GM21737 (cell line): ENCODE results near the gene AGAP5.
"Not testable (repeated sequence)": the region's sequence is repeated elsewhere in the genome, so short reads cannot be mapped to it uniquely, and the experiment has no call there.

ENCODE experiments used
- ATAC-seq: cut with Tn5 transposase; IDR thresholded peaks from one replicate; pipeline ENCODE4 v1.9.1; 2021; ENCODE audit warnings: mild to moderate bottlenecking, moderate library complexity; ENCODE audit not compliant: unreplicated experiment

The AGAP5 gene

GRCh38 chr10:73715179-73716156 is 17.6 kb upstream of the AGAP5 start:
- ATAC-seq: not testable (repeated sequence)

- ATAC-seq: not testable (repeated sequence)
Measured at GRCh38 chr10:73714483-73714882, 16.6 kb upstream of the AGAP5 start.

- not testable (repeated sequence) for ATAC-seq
Measured at GRCh38 chr10:73713912-73714311, 16.0 kb upstream of the AGAP5 start.

- not testable (repeated sequence) for ATAC-seq
Measured at GRCh38 chr10:73711683-73712082, 13.8 kb upstream of the AGAP5 start.

GRCh38 chr10:73708122-73708521 is 10.2 kb upstream of the AGAP5 start:
- ATAC-seq: not testable (repeated sequence)

- ATAC-seq: not testable (repeated sequence)
Measured at GRCh38 chr10:73707628-73708027, 9.7 kb upstream of the AGAP5 start.

- ATAC-seq: not testable (repeated sequence)
Measured at GRCh38 chr10:73706488-73706887, 8.6 kb upstream of the AGAP5 start.

GRCh38 chr10:73705506-73706072 is 7.7 kb upstream of the AGAP5 start:
- ATAC-seq: not testable (repeated sequence)

- ATAC-seq: not testable (repeated sequence)
Measured at GRCh38 chr10:73703924-73704323, 6.0 kb upstream of the AGAP5 start.

- not testable (repeated sequence) for ATAC-seq
Measured at GRCh38 chr10:73698819-73699218, 910 bp upstream of the AGAP5 start.

GRCh38 chr10:73695302-73695701 is 2.6 kb downstream of the AGAP5 start:
- ATAC-seq: not testable (repeated sequence)

- ATAC-seq: not testable (repeated sequence)
Measured at GRCh38 chr10:73690755-73691154, 7.2 kb downstream of the AGAP5 start.

GRCh38 chr10:73689596-73689995 is 8.3 kb downstream of the AGAP5 start:
- ATAC-seq: not testable (repeated sequence)

- ATAC-seq: not testable (repeated sequence)
Measured at GRCh38 chr10:73687641-73688040, 10.3 kb downstream of the AGAP5 start.

GRCh38 chr10:73674546-73674945 is 23.4 kb downstream of the AGAP5 start:
- ATAC-seq: not testable (repeated sequence)

- not testable (repeated sequence) for ATAC-seq
Measured at GRCh38 chr10:73668378-73668777, 29.5 kb downstream of the AGAP5 start.

- ATAC-seq: not testable (repeated sequence)
Measured at GRCh38 chr10:73666153-73666809, 31.6 kb downstream of the AGAP5 start.

- not testable (repeated sequence) for ATAC-seq
Measured at GRCh38 chr10:73665581-73665980, 32.3 kb downstream of the AGAP5 start.

GRCh38 chr10:73664156-73665040 is 33.5 kb downstream of the AGAP5 start:
- ATAC-seq: not testable (repeated sequence)

- ATAC-seq: not testable (repeated sequence)
Measured at GRCh38 chr10:73663621-73664020, 34.3 kb downstream of the AGAP5 start.
